SU-DHL-6 (cell line): Measurements from ENCODE around the gene SLC22A4.
A peak's percentile ranks its signal among the peaks of the same experiment; 100 is the strongest.

Experiments used
- H2AFZ ChIP-seq: fragments of 200-600 bp; sonication (generic); 2 replicates; pipeline ENCODE4 v1.6.1; 2014; ENCODE audit warnings: low read depth, mild to moderate bottlenecking, moderate library complexity, mixed read lengths, antibody characterized with exemption, low read length; ENCODE audit not compliant: severe bottlenecking
- H3F3A ChIP-seq: fragments of 200-600 bp; shearing (Covaris generic); 2 replicates; pipeline ENCODE4 v1.6.0; 2016; ENCODE audit warnings: antibody characterized with exemption, mild to moderate bottlenecking; ENCODE audit not compliant: insufficient read depth
- H3K27ac ChIP-seq: fragments of 200-600 bp; sonication (generic); 2 replicates; pipeline ENCODE4 v1.5.1; 2016; ENCODE audit warnings: low read depth, mild to moderate bottlenecking, low read length, moderate library complexity, mixed read lengths
- H3K27me3 ChIP-seq: fragments of 200-600 bp; sonication (generic), shearing (Covaris generic); 2 replicates; pipeline ENCODE4 v1.6.0; 2014; ENCODE audit warnings: mild to moderate bottlenecking, low read length
- H3K36me3 ChIP-seq: fragments of 200-600 bp; sonication (generic); 2 replicates; pipeline ENCODE4 v1.6.1; 2014; ENCODE audit warnings: mild to moderate bottlenecking, low read length, mixed read lengths
- H3K4me2 ChIP-seq: fragments of 300-600, 200-600 bp; shearing (Covaris generic), sonication (generic); 2 replicates; pipeline ENCODE4 v1.6.0; 2014; ENCODE audit warnings: low read length, low read depth, mild to moderate bottlenecking; ENCODE audit not compliant: poor library complexity, severe bottlenecking
- H3K4me3 ChIP-seq: fragments of 200-600 bp; sonication (generic); 2 replicates; pipeline ENCODE4 v1.5.1; 2014; ENCODE audit warnings: antibody characterized with exemption, low read length, mild to moderate bottlenecking, mixed read lengths; ENCODE audit not compliant: insufficient read depth, poor library complexity, severe bottlenecking
- H3K79me2 ChIP-seq: fragments of 200-600 bp; sonication (generic); 2 replicates; pipeline ENCODE4 v1.6.1; 2014; ENCODE audit warnings: mild to moderate bottlenecking, low read length, moderate library complexity; ENCODE audit not compliant: insufficient read depth
- H3K9ac ChIP-seq: fragments of 200-600 bp; sonication (generic); 2 replicates; pipeline ENCODE4 v1.7.0; 2014; ENCODE audit warnings: mild to moderate bottlenecking, low read length
- H3K9me2 ChIP-seq: fragments of 200-600 bp; sonication (generic); replicated peaks from 2 replicates; pipeline ENCODE4 v1.6.1; 2014; ENCODE audit warnings: low read length; ENCODE audit not compliant: insufficient read depth
- H3K9me3 ChIP-seq: fragments of 200-600 bp; sonication (generic); 2 replicates; pipeline ENCODE4 v1.6.1; 2014; ENCODE audit warnings: low read length, mixed read lengths; ENCODE audit not compliant: insufficient read depth
- H4K20me1 ChIP-seq: fragments of 200-600 bp; sonication (generic); 2 replicates; pipeline ENCODE4 v1.6.1; 2014; ENCODE audit warnings: low read depth, mild to moderate bottlenecking, antibody characterized with exemption, low read length, moderate library complexity, mixed read lengths
- CTCF ChIP-seq: fragments of 200-600 bp; sonication (generic); IDR thresholded peaks from one replicate; pipeline ENCODE4 v1.5.1; 2017; ENCODE audit warnings: antibody characterized with exemption, mild to moderate bottlenecking, low read length, moderate library complexity; ENCODE audit not compliant: insufficient read depth, poor library complexity, severe bottlenecking
- EZH2phosphoT487 ChIP-seq: fragments of 200-600 bp; sonication (generic), shearing (Covaris generic); conservative IDR thresholded peaks from 2 replicates; pipeline ENCODE4 v1.6.1; 2018; ENCODE audit warnings: mild to moderate bottlenecking, antibody characterized with exemption, low read length, moderate library complexity, mixed read lengths

SLC22A4 gene

DNA sequence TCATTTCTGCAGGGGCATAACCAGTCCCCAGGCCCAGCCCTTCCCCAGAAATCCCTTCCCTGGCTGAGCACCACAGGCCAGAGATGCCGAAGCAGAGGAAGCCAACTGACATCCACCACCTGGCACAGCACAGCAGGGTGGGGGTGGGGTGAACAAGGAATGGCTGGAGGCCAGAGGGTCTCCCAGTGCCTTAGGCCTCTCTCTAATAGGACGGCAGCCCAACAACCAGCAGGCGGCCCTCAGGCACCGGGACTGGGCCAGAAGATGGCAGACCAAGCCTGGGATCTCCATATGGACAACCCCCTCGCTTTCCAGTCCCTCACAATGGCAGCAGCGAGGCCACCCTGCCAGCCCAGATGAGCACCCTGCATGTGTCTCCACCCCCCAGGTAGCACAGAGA lies 23.5 kb upstream of the SLC22A4 start:
- Histone ChIP-seq H3K9me2 (no peaks in the 10 kb centered on the region), H2AFZ (no peak overlapping the region), H3K27ac (no peak overlapping the region), H3K36me3 (no peaks in the 10 kb centered on the region), H3K9ac (no peak overlapping the region), H3K4me2 (no peak overlapping the region), H3K79me2 (no peaks in the 10 kb centered on the region), H3K4me3 (no peak overlapping the region), H4K20me1 (no peaks in the 10 kb centered on the region), H3K27me3 (no peaks in the 10 kb centered on the region), H3K9me3 (no peaks in the 10 kb centered on the region), H3F3A (no peaks in the 10 kb centered on the region)
- TF ChIP-seq EZH2phosphoT487 (no peak), CTCF (no peak)

DNA sequence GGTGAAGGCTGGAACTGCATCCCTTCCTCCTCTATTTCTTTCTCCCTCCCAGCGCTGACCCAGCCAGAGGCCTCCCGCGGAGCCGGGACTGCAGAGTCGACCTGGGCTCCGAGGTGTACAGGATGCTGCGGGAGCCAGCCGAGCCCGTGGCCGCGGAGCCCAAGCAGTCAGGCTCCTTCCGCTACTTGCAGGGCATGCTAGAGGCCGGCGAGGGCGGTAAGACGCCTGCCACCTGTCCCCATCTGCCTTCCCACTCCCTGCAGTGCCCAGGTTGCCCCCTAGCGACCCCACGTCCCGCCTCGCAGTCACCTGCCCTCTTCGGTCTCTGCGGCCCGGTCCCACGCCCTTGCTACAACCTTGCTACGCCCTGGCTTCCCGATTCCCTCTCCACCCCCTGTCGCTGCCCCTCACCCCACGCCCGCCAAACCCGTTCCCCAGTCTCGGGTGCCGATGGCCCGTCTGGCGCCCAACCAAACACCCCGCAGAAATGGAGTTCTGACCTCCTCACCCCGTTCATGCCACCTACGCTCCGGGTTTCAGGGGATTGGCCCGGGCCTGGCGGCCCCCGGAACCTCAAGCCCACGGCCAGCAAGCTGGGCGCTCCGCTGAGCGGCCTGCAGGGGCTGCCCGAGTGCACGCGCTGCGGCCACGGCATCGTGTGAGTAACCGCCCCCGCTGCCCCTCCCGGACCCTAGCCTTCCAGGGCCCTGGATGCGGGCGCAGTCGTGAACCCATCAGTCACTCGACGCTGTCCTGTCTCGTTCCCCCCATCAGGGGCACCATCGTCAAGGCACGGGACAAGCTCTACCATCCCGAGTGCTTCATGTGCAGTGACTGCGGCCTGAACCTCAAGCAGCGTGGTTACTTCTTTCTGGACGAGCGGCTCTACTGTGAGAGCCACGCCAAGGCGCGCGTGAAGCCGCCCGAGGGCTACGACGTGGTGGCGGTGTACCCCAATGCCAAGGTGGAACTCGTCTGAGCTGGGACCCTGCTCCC lies 22.6 kb upstream of the SLC22A4 start:
- no peaks in the 10 kb centered on the region for H4K20me1 ChIP-seq
- no peaks in the 10 kb centered on the region for H3K36me3 ChIP-seq
- H3K4me3 ChIP-seq = no peak overlapping the region
- no peaks in the 10 kb centered on the region for H3K79me2 ChIP-seq
- no peak overlapping the region for H3K9ac ChIP-seq
- no peaks in the 10 kb centered on the region for H3K9me3 ChIP-seq
- H3K4me2 ChIP-seq = no peak overlapping the region
- no peaks in the 10 kb centered on the region for H3K9me2 ChIP-seq
- TF ChIP-seq EZH2phosphoT487 (no peak), CTCF (no peak)
- no peaks in the 10 kb centered on the region for H3K27me3 ChIP-seq
- no peak overlapping the region for H3K27ac ChIP-seq
- H2AFZ ChIP-seq = no peak overlapping the region
- no peaks in the 10 kb centered on the region for H3F3A ChIP-seq

DNA sequence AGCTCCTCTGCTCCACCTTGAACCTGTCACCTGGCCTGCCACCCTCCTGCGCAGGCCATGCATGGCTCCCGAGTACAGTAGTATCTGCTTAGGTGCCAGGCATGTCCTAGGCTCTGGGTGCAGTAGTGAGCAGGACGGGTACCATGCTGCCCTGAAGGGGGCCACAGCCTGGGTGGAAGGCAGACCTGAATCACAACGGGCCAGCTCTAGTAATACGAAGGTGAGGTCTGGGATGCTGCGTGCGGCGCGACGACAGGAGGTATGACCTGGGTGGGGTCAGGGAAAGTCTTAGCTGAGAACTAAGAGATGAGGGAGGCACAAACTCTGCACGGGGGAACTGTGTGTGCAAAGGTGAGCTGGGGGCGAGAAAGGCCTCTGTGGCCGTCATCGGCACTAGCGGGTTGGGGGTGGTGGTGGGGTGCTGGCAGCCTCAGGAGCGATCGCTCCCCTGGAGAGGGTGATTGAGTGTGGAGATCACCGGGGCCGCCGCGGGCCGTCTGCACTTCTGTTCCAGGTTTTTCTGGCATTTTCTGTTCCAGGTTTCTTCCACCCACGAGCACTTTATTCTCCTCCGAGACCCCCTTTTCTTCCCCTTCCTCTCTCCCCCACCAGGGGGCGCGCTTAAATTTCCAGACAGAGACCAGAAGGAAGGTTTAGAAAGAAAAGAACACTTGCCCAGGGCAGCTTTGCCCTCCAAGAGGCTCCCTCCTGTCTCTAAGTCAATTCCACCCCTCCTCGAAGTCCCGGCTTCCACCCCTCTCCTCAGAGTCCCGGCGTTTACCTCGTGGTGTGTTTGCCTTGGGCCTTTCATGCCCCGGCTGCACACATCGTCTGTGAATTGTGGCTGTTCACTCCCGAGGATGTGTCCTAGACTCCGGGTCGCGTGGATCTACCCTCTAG lies 21.6 kb upstream of the SLC22A4 start:
- Histone ChIP-seq H3K4me2 (no peak overlapping the region), H2AFZ (no peak overlapping the region)

More for the DNA sequence above, 21.6 kb upstream of the SLC22A4 start:
- Histone ChIP-seq H3K9me2 (no peaks in the 10 kb centered on the region), H3K36me3 (no peaks in the 10 kb centered on the region), H3F3A (no peaks in the 10 kb centered on the region), H4K20me1 (no peaks in the 10 kb centered on the region), H3K79me2 (no peaks in the 10 kb centered on the region), H3K9me3 (no peaks in the 10 kb centered on the region), H3K27me3 (no peaks in the 10 kb centered on the region), H3K4me3 (no peak overlapping the region), H3K27ac (no peak overlapping the region), H3K9ac (no peak overlapping the region)
- no peak for TF ChIP-seq EZH2phosphoT487
- TF ChIP-seq CTCF = peak; percentile 79
